GM19395 (cell line): ENCODE data around the gene KLF15.

ENCODE experiments used
- ATAC-seq: cut with Tn5 transposase; IDR thresholded peaks from one replicate; pipeline ENCODE4 v1.9.1; 2021; ENCODE audit warnings: mild to moderate bottlenecking, moderate library complexity; ENCODE audit not compliant: unreplicated experiment

The KLF15 gene

DNA sequence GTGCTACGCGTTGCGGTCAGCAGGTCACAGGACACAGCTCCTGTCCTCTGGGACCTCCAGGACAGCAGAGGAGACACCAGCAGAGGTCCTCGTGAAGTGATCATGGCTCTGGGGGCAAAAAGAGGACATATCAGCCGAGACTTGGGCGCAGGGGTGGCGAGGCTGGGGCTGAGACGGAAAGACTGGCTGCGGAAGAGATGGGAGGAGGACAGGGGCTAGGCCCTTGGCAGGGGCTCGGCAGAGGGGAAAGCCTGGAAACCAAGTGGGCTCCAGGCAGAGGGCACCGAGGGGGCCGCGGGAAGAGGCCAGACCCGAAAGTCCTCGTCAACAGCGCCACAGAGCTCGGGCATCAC is 32.6 kb upstream of the KLF15 start:
- no peak for ATAC-seq

DNA sequence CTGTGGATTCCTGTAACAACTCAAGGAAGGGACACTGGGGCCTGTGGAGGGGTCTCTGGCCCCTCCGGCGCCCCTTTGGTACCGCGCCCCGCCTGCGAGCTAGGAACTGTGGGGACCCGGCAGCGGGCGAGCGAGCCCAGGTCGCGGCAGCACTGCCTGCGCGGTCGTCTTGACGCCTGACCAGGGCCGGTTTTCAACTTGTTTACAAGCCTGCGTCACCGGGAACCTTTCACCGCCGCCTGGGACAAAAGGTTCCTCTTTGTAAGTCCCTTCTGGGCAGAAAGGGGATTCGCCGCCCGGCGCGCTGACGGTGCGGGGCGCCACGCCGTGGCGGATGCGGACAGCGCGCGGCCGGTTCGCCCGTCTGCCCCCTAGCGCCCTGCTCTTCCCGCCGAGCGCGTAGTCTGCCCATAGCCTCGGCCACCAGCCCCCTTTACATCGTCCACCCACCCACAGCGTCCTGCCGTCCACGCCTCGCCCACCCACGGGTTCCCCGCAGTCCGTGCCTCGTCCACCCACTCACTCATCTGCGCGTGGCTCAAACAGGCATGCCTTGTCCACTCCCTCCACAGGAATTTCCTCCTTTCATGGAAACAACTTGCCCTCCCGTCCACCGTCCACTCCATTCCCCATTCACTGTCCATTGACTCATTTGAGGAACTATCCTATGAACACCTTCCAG is 32.0 kb upstream of the KLF15 start:
- ATAC-seq: no peak

DNA sequence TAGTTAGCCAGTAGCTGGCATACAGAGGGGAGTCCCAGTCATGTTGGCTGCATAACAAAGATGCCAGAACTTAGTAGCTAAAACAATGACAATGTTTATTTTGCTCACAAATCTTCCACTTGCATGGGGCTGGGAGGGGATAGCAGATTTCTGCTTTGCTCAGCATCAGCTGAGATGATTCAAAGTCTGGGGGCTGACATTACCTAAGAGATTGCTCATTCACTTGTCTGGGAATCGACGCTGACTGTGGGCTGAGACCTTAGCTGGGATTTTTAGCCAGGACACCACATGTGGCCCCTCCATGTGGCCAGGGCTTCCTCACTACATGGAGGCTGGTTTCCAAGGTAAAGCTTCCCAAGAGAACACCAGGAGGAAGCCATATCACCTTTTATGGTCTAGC is 24.8 kb upstream of the KLF15 start:
- ATAC-seq: no peak

- ATAC-seq: no peak
These were observed 23.0 kb upstream of the KLF15 start for GRCh38 chr3:126380011-126380768.

- ATAC-seq: no peak
These were observed 21.1 kb upstream of the KLF15 start for GRCh38 chr3:126378341-126378751.

DNA sequence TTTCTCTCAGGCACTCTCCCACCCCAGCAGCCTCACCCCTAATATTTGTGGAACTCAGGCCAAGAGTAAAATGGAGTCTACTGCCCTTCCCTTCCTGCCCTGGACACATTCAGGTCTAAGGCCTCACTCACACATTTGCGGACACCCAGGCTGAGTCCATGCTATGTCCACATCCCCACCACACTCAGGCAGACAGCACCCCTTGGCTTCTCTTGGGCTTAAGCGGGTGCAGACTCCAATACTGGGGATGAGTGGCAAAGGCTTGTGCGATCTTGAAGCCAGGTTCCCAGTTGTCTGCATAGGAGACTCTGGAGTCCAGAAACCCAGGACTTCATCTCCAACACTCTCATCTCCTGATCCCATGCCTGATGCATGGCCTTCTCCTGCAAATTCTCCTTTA is 20.0 kb upstream of the KLF15 start:
- no peak for ATAC-seq

GRCh38 chr3:126376444-126376843 is 19.2 kb upstream of the KLF15 start:
- no peak for ATAC-seq

- no peak for ATAC-seq
These were observed 18.7 kb upstream of the KLF15 start for GRCh38 chr3:126375835-126376331.

GRCh38 chr3:126373682-126374601 is 16.7 kb upstream of the KLF15 start:
- ATAC-seq: no peak

DNA sequence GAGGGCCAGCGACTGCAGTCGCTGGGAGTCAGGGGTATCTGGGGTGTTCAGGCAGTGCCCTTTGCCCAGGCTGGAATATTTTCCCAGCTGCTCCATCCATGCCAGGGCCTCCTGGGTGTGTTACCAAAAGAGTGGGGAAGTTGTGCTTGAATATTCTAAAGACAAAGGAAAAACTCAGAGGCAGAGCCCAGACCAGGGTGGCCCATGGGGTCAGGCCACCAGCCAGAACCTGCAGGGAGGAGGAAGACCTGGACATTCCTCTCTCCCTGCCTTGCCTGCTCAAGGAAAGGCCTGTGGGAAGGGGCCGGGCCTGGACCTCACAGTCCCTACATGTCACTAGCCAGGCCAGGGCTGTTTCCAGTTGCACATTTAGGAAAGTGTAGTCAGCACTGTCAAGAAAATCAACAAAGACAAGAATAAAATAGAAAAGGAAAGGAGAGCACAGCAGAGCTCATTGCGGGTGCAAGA is 16.0 kb upstream of the KLF15 start:
- no peak for ATAC-seq

- no peak for ATAC-seq
These were observed 15.4 kb upstream of the KLF15 start for GRCh38 chr3:126372413-126373145.

DNA sequence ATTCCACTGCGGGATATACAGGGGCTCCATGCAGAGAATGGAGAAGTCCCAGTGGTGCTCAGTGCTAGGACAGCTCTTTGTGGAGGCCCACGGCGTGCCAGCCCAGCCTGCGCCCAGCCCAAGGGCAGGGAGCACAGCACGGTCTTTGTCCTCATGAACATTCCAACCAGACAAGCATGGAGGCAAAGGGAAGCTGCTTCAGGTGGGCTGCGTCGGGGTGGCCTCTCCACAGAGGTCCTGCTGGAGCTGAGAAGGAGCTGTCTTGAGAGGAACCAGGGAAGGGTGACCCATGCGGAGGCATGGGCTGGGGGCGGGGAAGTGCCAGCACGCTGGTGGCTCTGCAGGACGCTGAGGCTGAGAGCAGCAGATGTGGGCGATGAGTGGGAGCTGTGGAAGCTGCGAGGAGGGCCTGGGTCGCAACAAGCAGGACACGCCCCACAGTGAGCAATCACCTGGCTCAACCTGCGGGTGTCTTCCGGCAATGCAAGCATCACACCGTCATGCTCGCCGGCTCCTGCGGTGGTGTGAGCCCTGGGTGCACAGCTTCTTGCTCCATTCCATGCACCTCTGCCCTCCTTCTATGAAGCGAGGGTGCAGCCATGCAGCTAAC is 14.0 kb upstream of the KLF15 start:
- ATAC-seq: no peak

DNA sequence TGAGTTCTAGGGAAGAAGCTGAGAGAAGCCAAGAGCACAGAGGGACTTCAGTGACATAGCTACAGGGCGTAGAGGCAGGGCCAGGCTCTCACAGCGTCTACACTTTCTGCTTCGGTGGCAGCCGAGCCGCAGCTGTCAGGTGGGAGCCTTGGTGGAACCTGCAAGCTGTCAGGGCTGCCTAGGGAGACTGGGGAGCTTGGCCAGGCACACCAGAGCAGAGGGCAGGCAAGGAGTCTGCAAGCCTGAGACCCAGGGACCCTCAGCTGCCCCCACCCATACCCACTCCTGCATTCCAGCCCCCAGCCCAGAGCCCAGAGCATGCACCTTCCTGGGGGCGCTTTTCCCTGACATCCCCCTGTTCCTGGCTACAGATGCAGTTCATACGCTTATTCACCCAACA is 13.4 kb upstream of the KLF15 start:
- ATAC-seq: no peak

DNA sequence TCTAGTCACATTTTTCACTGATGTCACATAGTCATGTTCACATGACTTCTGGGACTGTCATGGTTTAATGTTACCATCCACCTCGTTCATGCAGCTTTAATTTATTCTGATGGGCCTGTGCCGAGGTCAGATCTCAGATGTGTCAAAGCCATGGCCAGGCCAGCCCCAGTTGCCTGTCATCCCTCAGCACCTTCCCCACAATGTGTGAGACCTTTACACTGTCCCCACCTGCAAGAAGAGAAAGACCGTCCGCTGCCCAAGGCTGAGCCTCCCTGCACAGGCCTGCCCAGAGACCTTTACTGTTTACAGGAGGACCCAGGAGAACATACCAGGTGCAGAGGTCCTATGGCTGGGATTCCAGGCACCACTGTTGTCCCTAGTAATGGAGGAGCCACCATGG is 12.8 kb upstream of the KLF15 start:
- no peak for ATAC-seq

DNA sequence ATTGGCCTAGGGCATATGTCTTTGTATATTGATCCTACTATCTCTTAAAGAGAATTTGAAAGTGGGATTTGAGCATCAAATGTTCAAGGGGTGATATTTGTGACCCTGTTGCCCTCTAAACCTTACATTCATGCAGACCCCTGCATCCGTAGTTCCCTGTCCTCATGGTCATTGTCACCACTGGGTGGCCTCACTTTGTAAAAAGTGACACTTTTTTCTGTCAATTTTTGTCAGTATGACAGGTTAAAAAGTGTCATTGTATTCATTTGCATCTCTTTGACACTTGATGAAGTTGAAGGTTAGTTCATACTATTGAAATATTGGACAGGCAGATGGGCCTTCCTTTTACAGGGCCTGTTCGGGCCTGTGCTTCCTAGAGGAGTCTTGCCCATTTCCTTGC is 12.3 kb upstream of the KLF15 start:
- ATAC-seq: no peak

DNA sequence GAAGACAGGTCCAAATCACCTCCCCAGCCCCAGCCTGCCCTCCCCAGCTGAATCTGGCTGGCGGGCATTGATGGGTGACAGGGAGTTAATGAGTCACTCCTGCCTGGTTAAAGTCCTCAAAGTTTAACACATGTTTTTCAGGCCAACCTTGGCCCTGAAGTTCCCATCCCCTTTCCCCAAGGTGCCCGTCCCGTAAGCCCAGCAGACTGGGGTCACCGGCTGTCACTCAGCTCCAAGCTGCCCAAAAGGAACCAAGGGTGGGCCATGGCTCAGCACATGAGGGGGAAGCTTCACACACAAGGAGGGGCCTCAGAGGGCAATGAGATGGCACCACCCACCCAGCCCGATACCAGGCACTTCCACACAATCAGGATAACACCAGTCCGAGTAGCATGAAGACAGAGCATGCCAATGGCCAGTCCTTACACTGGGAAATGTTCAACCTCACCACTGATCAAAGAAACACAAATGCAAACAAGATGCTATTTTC is 10.2 kb upstream of the KLF15 start:
- ATAC-seq: no peak

DNA sequence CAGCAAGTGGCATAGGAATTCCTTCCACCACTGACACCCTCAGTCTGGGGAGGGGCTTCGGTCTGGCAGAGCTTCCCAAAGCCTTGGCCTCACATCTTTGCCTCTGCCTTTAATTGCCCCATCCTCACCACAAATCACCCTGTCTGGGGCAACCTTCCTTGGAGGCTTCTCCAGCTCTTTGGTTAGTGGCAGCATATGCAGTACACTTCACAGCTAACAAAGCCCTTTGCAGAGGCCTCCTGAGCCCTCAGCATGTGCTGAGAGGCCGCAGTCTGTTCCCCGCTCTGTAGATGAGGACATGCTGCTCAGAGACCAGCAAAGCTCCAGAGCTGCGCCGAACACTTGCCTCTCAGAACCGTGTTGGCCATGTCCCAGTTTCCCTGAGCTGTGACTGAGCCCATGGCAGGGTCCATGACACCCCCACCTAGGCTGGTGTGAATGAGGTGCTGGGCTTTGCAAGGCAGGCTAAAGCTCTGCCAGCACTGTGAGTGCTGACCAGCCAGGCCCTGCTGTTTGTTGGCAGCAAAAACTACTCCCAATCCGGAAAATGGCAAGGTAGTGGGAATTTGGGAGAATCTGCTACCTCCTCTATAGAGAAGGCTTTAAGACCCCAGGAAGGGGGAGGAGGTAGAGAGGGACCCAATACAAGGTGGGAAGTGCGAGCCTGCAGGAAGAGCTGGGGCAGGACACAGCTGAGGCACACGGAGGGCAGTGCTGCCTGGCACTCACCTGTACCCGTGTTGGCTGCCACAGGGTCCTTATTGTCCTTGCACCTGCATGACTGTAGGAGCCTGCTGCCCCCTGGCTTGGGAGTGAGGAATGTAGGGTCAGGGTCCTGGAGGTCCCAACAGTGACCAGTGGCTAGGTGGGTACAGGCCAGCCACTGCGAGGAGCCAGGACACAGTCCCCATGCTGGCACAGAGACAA is 8.4 kb upstream of the KLF15 start:
- no peak for ATAC-seq

- no peak for ATAC-seq
These were observed 7.6 kb upstream of the KLF15 start for GRCh38 chr3:126364731-126365301.
